ENCODE data around the gene TMEM92.
A peak's percentile ranks its signal among the peaks of the same experiment; 100 is the strongest.
"Not testable (repeated sequence)": the region's sequence is repeated elsewhere in the genome, so short reads cannot be mapped to it uniquely, and the experiment has no call there.

TMEM92 gene

GRCh38 chr17:50262001-50262794 is 12.1 kb upstream of the TMEM92 start:
- DNase-seq, result no peak

- no peak for DNase-seq
Observed at GRCh38 chr17:50263331-50264262, 10.7 kb upstream of the TMEM92 start.

GRCh38 chr17:50264263-50265113 is 9.8 kb upstream of the TMEM92 start:
- no peak for DNase-seq

- no peak for DNase-seq
Observed at GRCh38 chr17:50265212-50265611, 9.1 kb upstream of the TMEM92 start.

GRCh38 chr17:50265690-50266315 is 8.5 kb upstream of the TMEM92 start:
- peak; percentile 62 for DNase-seq

- DNase-seq, result peak; percentile 34
Observed at GRCh38 chr17:50266384-50267073, 7.7 kb upstream of the TMEM92 start.

GRCh38 chr17:50267074-50267841 is 7.0 kb upstream of the TMEM92 start:
- no peak for DNase-seq

GRCh38 chr17:50268026-50268425 is 6.2 kb upstream of the TMEM92 start:
- no peak for DNase-seq

GRCh38 chr17:50268743-50269275 is 5.5 kb upstream of the TMEM92 start:
- DNase-seq, result no peak

- DNase-seq, result peak; percentile 76
Observed at GRCh38 chr17:50269477-50270434, 4.5 kb upstream of the TMEM92 start.

GRCh38 chr17:50270435-50271362 is 3.6 kb upstream of the TMEM92 start:
- DNase-seq, result peak; percentile 52

GRCh38 chr17:50271363-50271750 is 2.9 kb upstream of the TMEM92 start:
- not testable (repeated sequence) for DNase-seq

- no peak for DNase-seq
Observed at GRCh38 chr17:50272246-50272645, 2.0 kb upstream of the TMEM92 start.

- DNase-seq, result peak; percentile 55
Observed at GRCh38 chr17:50272711-50273653, 1.3 kb upstream of the TMEM92 start.

GRCh38 chr17:50273654-50274040 is 619 bp upstream of the TMEM92 start:
- no peak for DNase-seq

- DNase-seq, result no peak
Observed at GRCh38 chr17:50274897-50275221, 593 bp downstream of the TMEM92 start.

- no peak for DNase-seq
Observed at GRCh38 chr17:50275279-50275678, 1.0 kb downstream of the TMEM92 start.

Measured in NCI-H1694 treated with DMSO at 0.1 percent for 48 hours (cell line).